Hematopoietic multipotent progenitor cell (in vitro differentiated cells): Measurements from ENCODE around the gene SFT2D2. TPM values are rescaled to one million over a fixed set of nuclear protein-coding genes. Genes with fewer than 3 reads are reported as not detected.

Experiments used
- DNase-seq, 3 donors: peaks; one replicate each; pipeline ENCODE4 v3.0.0-alpha.2; 2011 to 2015; ENCODE audit warnings: low read depth in 2 of 3, low spot score in 2 of 3
- total RNA-seq: library from RNA; depleted of rRNA; stranded (reverse); fragments of >200 nt; gene quantifications from one replicate; pipeline ENCODE4 v1.2.3, GENCODE V29; 2012

The SFT2D2 gene
- total RNA-seq, 1 donor: 30.4 TPM

- no peak for DNase-seq
These were observed 4.5 kb upstream of the SFT2D2 start for GRCh38 chr1:168221275-168221674.

- no peak for DNase-seq
These were observed 2.5 kb upstream of the SFT2D2 start for GRCh38 chr1:168223261-168223660.

DNA sequence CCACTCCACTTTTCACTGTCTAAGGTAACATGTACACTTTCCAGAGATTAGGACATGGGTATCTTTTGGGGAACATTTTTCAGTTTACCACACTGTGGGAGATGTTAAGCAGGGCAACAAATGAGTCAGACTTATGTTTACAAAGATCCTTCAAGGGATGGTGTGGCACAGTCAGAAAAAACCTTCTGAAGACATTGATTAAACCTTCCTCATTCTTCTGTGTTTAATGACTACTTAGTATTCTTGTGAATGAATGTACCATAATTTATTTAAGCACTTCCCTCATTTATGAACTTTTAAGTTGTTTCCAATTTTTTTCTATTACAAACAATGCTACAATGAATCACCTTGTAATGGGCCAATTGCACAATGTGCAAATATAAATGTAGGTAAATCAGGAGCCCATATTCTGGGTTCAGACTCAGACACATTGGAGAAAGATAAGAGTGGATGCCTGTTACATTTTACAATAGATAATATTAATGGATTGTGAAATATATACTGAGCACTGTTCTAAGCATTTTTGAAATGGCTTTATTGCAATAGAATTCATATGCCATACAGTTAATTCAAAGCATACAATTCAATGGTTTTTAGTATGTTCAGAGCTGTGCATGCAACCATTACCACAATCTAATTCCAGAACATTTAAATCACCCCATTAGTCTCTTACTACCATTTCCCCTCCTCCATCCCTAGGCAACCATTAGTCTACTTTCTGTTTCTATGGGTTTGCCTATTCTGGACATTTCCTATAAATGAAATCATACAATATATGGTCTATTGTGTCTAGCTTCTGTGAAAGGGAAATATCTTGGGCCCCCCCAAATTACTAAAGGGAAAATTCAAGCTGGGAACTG, 1.9 kb upstream of the SFT2D2 start:
- no peak for DNase-seq

DNA sequence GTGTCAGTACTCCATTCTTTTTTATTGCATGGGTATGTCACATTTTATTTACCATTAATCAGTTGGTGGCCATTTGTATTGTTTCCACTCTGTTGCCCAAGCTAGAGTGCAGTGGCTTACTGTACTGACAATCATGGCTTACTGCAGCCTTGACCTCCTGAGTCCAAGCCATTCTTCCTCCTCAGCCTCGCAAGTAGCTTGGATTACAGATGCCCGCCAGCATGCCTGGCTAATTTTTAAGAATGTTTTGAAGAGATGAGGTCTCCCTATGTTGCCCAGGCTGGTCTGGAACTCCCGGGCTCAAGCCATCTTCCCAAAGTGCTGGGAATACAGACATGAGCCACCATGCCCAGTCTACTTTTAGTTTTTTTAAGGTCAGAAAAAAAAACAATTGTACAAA, 813 bp upstream of the SFT2D2 start:
- DNase-seq: no peak

DNA sequence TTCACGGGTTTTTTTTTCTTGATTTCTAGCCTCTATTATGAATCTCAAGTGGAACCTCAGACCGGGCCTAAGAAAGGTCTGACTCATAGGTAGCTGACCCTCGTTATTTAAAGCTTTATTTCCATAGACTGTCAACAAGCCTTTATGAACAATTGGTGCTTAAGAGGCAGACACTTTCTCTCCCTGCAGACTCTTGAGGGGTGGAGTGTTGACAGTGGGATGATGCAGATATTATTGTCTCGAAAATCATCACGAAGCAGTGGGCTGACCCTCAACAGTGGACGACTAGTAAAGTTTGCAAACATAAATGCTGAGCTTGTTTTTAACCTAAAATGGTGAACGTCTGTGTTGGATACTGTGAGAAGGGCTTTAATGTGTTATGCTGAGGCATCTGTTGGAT, 1.8 kb downstream of the SFT2D2 start:
- no peak for DNase-seq

GRCh38 chr1:168229893-168230292, 4.1 kb downstream of the SFT2D2 start:
- no peak for DNase-seq

DNA sequence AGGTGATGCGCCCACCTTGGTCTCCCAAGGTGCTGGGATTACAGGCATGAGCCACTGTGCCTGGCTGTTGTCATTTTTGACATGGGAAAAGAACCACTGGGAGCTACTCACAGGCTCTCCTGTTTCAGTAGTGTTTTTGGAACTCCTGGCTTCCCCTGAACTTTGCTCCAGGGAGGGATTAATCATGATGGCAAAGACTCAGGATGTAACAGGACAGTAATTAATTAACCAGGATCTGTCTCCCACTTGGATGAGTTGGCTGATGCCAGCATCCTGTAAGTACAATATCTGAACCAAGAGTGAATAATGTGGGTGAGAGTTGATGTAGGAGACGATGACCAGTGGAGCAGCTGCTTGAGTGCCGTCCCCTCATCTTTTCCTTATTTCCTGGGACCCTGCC, 4.9 kb downstream of the SFT2D2 start:
- DNase-seq: no peak

GRCh38 chr1:168234846-168235547, 9.2 kb downstream of the SFT2D2 start:
- DNase-seq: peak in 2 of 3 donors; percentile 28 to 58

- DNase-seq: no peak
These were observed 9.7 kb downstream of the SFT2D2 start for GRCh38 chr1:168235548-168235885.

DNA sequence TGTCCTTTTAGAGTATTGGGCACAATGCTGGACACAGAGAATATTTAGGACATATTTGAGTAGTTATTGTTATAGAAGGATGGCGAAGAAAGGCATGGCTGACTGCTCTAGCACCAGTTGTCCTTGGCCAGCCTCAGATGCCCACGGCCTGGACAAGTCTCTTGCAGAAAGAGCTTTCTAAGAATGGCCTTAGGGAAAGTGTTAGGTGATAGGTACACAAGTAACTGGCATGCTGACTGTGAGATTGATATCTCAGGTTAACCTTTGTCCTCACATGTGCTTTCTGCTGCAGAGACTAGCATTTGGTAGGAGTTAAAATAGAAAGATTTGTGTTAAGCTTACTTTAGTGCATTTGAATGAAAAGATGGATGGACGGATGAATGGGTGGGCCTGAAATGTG, 10.1 kb downstream of the SFT2D2 start:
- DNase-seq: no peak

DNA sequence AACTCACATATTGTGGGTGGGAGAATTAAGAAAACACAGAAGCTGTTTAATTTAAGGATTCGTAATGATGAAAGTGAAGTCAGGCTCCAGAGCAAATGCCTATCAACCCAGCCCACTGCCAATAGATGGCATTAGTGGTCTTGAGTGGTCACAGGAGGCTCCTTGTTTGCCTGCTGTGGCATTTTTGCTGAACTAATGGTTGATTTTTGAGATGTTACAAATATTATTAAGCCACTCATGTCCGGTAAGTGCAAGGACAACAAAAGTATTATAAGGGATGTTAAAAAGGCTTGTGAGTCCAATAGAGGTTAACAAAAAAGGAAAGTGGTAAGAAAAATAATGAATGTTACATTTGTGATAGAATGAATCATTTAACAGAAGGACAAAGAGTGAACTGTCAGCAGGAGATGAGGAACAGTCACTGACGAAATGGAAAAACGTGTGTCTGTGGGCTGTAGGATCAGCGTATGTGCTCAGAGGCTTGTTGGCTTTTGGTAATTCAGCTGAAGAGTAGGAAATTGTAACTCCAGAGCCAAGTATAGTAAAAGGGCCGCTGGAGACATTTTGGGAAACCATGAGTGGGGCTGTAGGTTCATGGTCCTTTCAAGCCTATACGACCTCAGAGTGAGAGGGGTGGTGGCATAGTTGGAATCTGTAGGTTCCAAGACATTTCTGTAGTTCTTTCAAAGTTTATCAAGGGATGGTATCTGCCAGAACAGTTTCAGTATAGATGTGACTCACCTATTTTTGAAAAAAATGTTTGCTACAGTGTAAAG, 11.2 kb downstream of the SFT2D2 start:
- DNase-seq: no peak

DNA sequence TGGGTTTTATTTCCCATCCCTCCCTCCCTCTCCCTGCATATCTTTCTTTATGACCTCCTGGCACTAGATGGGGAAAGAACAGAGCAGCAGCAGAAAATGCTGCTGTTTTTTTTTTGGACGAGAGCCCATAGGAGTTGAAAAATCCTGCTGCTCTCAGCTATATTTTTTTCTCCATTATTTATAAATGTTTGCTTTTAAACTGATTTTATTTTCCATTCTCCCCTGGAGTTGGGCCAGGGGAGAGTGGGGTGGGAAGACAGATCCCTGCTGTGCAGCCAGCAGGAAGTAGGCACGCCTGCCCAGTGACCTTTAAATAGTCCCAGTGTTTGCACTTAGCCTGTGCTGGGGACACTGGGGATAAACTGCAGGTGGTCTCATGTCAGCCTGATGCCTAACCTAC, 17.4 kb downstream of the SFT2D2 start:
- DNase-seq: no peak

GRCh38 chr1:168243636-168244212, 17.9 kb downstream of the SFT2D2 start:
- DNase-seq: no peak

DNA sequence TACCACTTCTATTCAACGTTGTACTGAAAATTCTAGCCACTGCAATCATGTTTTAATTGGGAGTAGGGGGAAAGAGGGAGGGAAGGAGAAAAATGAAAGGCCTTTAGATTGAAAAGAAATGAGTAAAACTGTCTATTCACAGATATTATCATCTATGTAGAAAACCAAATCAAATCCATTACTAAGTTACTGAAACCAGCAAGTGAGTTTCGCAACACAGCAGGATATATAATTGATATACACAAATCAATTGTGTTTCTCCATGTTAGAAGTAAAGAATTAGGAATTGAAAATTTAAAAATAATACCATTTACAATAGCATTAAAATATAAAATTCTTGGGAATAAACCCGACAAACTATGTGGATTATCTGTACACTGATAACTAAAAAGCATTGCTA, 19.2 kb downstream of the SFT2D2 start:
- no peak for DNase-seq

GRCh38 chr1:168246506-168246905, 20.7 kb downstream of the SFT2D2 start:
- no peak for DNase-seq

- no peak for DNase-seq
These were observed 26.5 kb downstream of the SFT2D2 start for GRCh38 chr1:168252204-168252733.

GRCh38 chr1:168256164-168256563, 30.4 kb downstream of the SFT2D2 start:
- no peak for DNase-seq

DNA sequence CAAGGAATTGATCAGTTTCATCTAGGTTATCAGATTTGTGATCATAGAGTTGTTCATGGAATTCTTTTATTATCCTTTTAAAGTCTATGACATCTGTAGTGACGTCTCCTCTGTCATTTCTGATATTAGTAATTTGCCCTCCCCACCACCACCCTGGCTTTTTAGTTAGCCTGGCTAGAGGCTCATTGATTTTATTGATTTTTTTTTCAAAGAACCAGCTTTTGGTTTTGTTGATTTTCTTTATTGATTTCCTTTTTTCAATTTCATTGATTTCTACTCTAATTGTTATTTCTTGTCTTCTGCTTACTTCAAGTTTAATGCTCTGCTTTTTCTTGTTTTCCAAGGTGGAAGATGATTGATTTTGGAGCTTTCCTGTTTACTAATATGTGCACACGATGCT, 31.6 kb downstream of the SFT2D2 start:
- DNase-seq: no peak

DNA sequence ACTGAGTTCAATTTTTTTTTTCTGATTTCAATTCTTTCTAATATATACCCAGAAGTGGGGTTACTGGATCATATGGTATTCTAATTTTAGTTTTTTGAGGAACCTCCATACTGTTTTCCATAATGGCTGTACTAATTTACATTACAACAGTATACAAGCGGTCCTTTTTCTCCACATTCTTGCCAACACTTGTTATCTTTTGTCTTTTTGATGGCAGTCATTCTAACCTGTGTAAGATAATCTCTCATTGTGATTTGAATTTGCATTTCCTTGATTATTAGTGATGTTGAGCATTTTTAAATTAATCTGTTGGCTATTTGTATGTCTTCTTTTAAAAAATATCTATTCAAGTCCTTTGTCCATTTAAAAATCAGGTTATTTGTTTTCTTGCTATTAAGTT, 33.8 kb downstream of the SFT2D2 start:
- DNase-seq: no peak

DNA sequence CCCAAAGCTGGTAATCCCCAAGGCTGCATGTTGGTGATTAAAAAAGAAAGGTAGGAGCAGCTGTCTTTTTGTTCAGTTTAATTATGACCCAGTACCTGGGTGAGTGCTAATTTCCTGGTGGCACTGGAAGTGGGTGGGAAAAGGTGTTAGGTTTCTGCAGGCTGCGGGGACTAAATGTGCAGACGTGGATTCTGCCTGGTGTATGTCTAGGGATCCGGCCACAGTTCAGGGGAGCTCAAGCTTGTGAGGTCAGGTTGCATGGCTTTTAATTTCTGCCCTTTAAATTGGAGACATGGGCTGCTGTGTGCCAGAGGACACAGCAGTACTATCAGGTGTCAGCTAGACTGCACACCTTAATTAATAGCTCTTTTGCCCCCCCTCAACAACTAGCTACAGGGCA, 34.6 kb downstream of the SFT2D2 start:
- no peak for DNase-seq

DNA sequence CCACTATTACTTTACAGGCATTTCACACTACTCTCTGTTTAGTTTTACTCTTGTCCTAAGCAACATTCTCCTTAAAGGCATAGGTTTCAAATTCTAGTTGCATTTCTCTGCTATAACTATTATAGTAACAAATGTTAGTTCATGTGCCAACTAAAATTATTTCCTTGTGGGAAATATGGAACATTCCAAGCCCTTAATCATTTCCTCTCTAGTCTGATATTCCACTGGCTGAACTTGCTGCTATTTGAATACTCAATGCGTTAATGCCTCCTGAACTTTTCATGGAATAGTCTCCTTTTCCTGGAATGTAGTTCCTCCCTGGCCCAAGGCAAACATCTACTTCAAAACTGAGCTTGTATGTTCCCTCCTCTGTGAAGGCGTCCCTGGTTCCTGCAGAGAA, 35.6 kb downstream of the SFT2D2 start:
- DNase-seq: no peak
